OCI-LY7 (cell line): ENCODE data around the gene C9orf153. TPM values are rescaled to one million over a fixed set of nuclear protein-coding genes. Genes with fewer than 3 reads are reported as not detected.

Experiments used
- BruUV-seq: library from RNA; stranded (reverse); fragments of 400-500 nt; replicated peaks from 2 replicates; lab custom pipeline; 2021; lab: Mats Ljungman, UMichigan
- CTCF ChIA-PET: fragments of 300-600 bp; sonication (Branson Sonifier 250); formaldehyde crosslinking; loops from one replicate; lab custom pipeline; 2022; ENCODE audit warnings: antibody characterized with exemption; ENCODE audit not compliant: unreplicated experiment; lab: Charles Lee
- POLR2A ChIA-PET: fragments of 300-600 bp; sonication (Branson Sonifier 250); formaldehyde crosslinking; loops from one replicate; lab custom pipeline; 2022; ENCODE audit warnings: antibody characterized with exemption; lab: Charles Lee
- DNase-seq: peaks from one replicate; pipeline ENCODE4 v3.0.0-alpha.2; 2015; ENCODE audit warnings: low spot score
- H2AFZ ChIP-seq: fragments of 200-600 bp; sonication (generic), shearing (Covaris generic); 2 replicates; pipeline ENCODE4 v1.6.1; 2014; ENCODE audit warnings: mild to moderate bottlenecking, antibody characterized with exemption, low read length, moderate library complexity
- H3K27ac ChIP-seq: fragments of 200-600 bp; sonication (generic); 2 replicates; pipeline ENCODE4 v1.5.1; 2014; ENCODE audit warnings: mixed run types, low read depth, mild to moderate bottlenecking, moderate library complexity, low read length, inconsistent platforms; ENCODE audit not compliant: poor library complexity, severe bottlenecking
- H3K36me3 ChIP-seq: fragments of 200-600 bp; sonication (generic); 2 replicates; pipeline ENCODE4 v1.6.1; 2014; ENCODE audit warnings: mild to moderate bottlenecking, antibody characterized with exemption, low read length, moderate library complexity, mixed read lengths; ENCODE audit not compliant: insufficient read depth
- H3K4me1 ChIP-seq: fragments of 200-600 bp; sonication (generic); 2 replicates; pipeline ENCODE4 v1.5.1; 2014; ENCODE audit warnings: mild to moderate bottlenecking, low read length; ENCODE audit not compliant: insufficient read depth, poor library complexity, severe bottlenecking
- H3K4me2 ChIP-seq: fragments of 200-600 bp; sonication (generic); 2 replicates; pipeline ENCODE4 v1.6.1; 2014; ENCODE audit warnings: mild to moderate bottlenecking, low read length
- H3K4me3 ChIP-seq: fragments of 200-600 bp; sonication (generic); 2 replicates; pipeline ENCODE4 v1.5.1; 2014; ENCODE audit warnings: mild to moderate bottlenecking, low read depth, low read length; ENCODE audit not compliant: poor library complexity, severe bottlenecking
- H3K79me2 ChIP-seq: fragments of 200-600 bp; sonication (generic); 2 replicates; pipeline ENCODE4 v1.6.1; 2016; ENCODE audit warnings: low read depth, mild to moderate bottlenecking, low read length, moderate library complexity, mixed read lengths; ENCODE audit not compliant: insufficient read depth
- H3K9me2 ChIP-seq: fragments of 200-600 bp; sonication (generic); 2 replicates; pipeline ENCODE4 v1.6.1; 2016; ENCODE audit warnings: mild to moderate bottlenecking, low read length, mixed read lengths; ENCODE audit not compliant: insufficient read depth
- H3K9me3 ChIP-seq: fragments of 200-600 bp; sonication (generic); 2 replicates; pipeline ENCODE4 v1.6.1; 2014; ENCODE audit warnings: mild to moderate bottlenecking, mixed run types, low read length, mixed read lengths
- H4K20me1 ChIP-seq: fragments of 200-600 bp; sonication (generic); 2 replicates; pipeline ENCODE4 v1.6.1; 2014; ENCODE audit warnings: mild to moderate bottlenecking, antibody characterized with exemption, low read length, moderate library complexity, mixed read lengths; ENCODE audit not compliant: insufficient read depth
- CTCF ChIP-seq: fragments of 200-600 bp; sonication (generic); conservative IDR thresholded peaks from 2 replicates; pipeline ENCODE4 v1.5.1; 2014; ENCODE audit warnings: mild to moderate bottlenecking, antibody characterized with exemption, low read length, moderate library complexity, mixed read lengths
- EZH2phosphoT487 ChIP-seq: fragments of 200-600 bp; sonication (generic); IDR thresholded peaks from 2 replicates; pipeline ENCODE4 v1.6.1; 2018; ENCODE audit warnings: low read depth, borderline replicate concordance, mild to moderate bottlenecking, mixed run types, antibody characterized with exemption, low read length, moderate library complexity, mixed read lengths
- intact Hi-C: fragments of 100-400 bp; cut with micrococcal nuclease; formaldehyde crosslinking; loops from one replicate; pipeline ENCODE4 v1.10.0; 2022; ENCODE audit not compliant: unreplicated experiment
- total RNA-seq, 2 experiments: library from RNA; depleted of rRNA in 1 of 2; stranded (reverse); fragments of >200 nt in 1 of 2; shearing (Covaris generic) in 1 of 2; gene quantifications; 2 replicates each; pipeline ENCODE4 v1.2.3, GENCODE V29; 2014 to 2022

Gene C9orf153
- total RNA-seq, 2 experiments from 2014 or later = 0.16 to 0.27 TPM

- DNase-seq = no peak
- peak overlapping the region; percentile 89 for H3K4me3 ChIP-seq
- no peaks in the 10 kb centered on the region for H3K9me2 ChIP-seq
- ChIA-PET POLR2A (interaction anchor here (0.6 to 1.3 kb wide), 3 partner anchors 38 to 76 kb away, joined by 3 read pairs; no protein-coding TSS in a partner anchor), CTCF (no interaction called here)
- intact Hi-C loops = loop anchor here (2.0 kb wide), 1 partner anchor 73 kb away; the partner anchor contains the start of gene TUT7
- peaks cover 49% of the 10 kb centered on the region for H3K79me2 ChIP-seq
- H3K36me3 ChIP-seq = peaks cover 20% of the 10 kb centered on the region
- no TSS peak for BruUV-seq
- peaks cover 27% of the 10 kb centered on the region for H3K4me1 ChIP-seq
- TF ChIP-seq EZH2phosphoT487 = no peak
- TF ChIP-seq CTCF = no peak
- H3K27ac ChIP-seq = peak overlapping the region; percentile 76
- H3K9me3 ChIP-seq = no peaks in the 10 kb centered on the region
- peak overlapping the region; percentile 95; the same call in 1 of the 2 replicates for H2AFZ ChIP-seq
- peak overlapping the region; percentile 91 for H3K4me2 ChIP-seq
- H4K20me1 ChIP-seq = peaks cover 18% of the 10 kb centered on the region
These were observed 22.2 kb upstream of the C9orf153 start for GRCh38 chr9:86281593-86282076.

- Histone ChIP-seq H3K79me2 (peaks cover 53% of the 10 kb centered on the region), H3K4me2 (peak overlapping the region; percentile 91), H3K9me2 (no peaks in the 10 kb centered on the region), H4K20me1 (peaks cover 18% of the 10 kb centered on the region), H3K4me3 (peak overlapping the region; percentile 89), H2AFZ (no peak overlapping the region), H3K9me3 (no peaks in the 10 kb centered on the region), H3K36me3 (peaks cover 20% of the 10 kb centered on the region), H3K4me1 (peaks cover 21% of the 10 kb centered on the region), H3K27ac (no peak overlapping the region)
- ChIA-PET CTCF (no interaction called here), POLR2A (interaction anchor here (1.3 kb wide), 1 partner anchor 61 kb away, joined by 3 read pairs; no protein-coding TSS in a partner anchor)
- DNase-seq = no peak
- no TSS peak for BruUV-seq
- no peak for TF ChIP-seq EZH2phosphoT487
- no peak for TF ChIP-seq CTCF
- intact Hi-C loops = no loop called here
These were observed 21.1 kb upstream of the C9orf153 start for GRCh38 chr9:86280580-86280979.

- Histone ChIP-seq H3K9me3 (no peaks in the 10 kb centered on the region), H2AFZ (no peak overlapping the region), H3K36me3 (peaks cover 20% of the 10 kb centered on the region), H3K4me1 (peaks cover 15% of the 10 kb centered on the region), H3K27ac (no peak overlapping the region), H3K9me2 (no peaks in the 10 kb centered on the region), H3K4me3 (no peak overlapping the region), H3K4me2 (peak overlapping the region; percentile 21), H3K79me2 (peaks cover 59% of the 10 kb centered on the region), H4K20me1 (peaks cover 18% of the 10 kb centered on the region)
- ChIA-PET CTCF (no interaction called here), POLR2A (no interaction called here)
- BruUV-seq = no TSS peak
- intact Hi-C loops = no loop called here
- no peak for TF ChIP-seq EZH2phosphoT487
- no peak for TF ChIP-seq CTCF
- DNase-seq = no peak
These were observed 20.4 kb upstream of the C9orf153 start for GRCh38 chr9:86279839-86280238.
